Prostate gland (tissue), 2 donors: ENCODE results near the gene KLHL1. TPM values are rescaled to one million over a fixed set of nuclear protein-coding genes. Genes with fewer than 3 reads are reported as not detected.

ENCODE experiments used
- DNase-seq: peaks from one replicate; pipeline ENCODE4 v3.0.0-alpha.2; 2019; ENCODE audit warnings: low spot score
- H3K27ac ChIP-seq, 2 donors: fragments of 200-600 bp; sonication (generic); 2 replicates each; pipeline ENCODE4 v1.5.1; 2017 to 2019
- H3K27me3 ChIP-seq: fragments of 200-600 bp; sonication (generic); replicated peaks from 2 replicates; pipeline ENCODE4 v1.5.1; 2019; ENCODE audit not compliant: insufficient read depth
- H3K36me3 ChIP-seq, 2 donors: fragments of 200-600 bp; sonication (generic); 1 replicate in 1 of 2; 2 replicates in 1 of 2; pipeline versions ENCODE4 v1.5.1 to v1.8.1; 2017 to 2019
- H3K4me1 ChIP-seq: fragments of 200-600 bp; sonication (generic); replicated peaks from 2 replicates; pipeline ENCODE4 v1.5.1; 2019
- H3K4me3 ChIP-seq, 2 donors: fragments of 200-600 bp; sonication (generic); 2 replicates each; pipeline ENCODE4 v1.5.1; 2017 to 2019
- H3K9me3 ChIP-seq: fragments of 200-600 bp; sonication (generic); 2 replicates; pipeline ENCODE4 v1.5.1; 2017
- POLR2A ChIP-seq: fragments of 450-650 bp; IDR thresholded peaks from one replicate; pipeline ENCODE4 v1.6.1; 2016; ENCODE audit warnings: antibody characterized with exemption, mild to moderate bottlenecking
- POLR2AphosphoS5 ChIP-seq: sonication (generic); formaldehyde crosslinking; IDR thresholded peaks from one replicate; pipeline ENCODE4 v1.6.1; 2017; ENCODE audit warnings: antibody characterized with exemption
- WGBS: methylation state at CpG from one replicate; pipeline ENCODE4 v1.1.5; 2018; 5-methylcytosine and 5-hydroxymethylcytosine counted together
- intact Hi-C: fragments of 100-400 bp; cut with DNase I; formaldehyde crosslinking; loops from one replicate; pipeline ENCODE4 v1.14.2; 2022
- total RNA-seq, 2 donors: library from RNA; depleted of rRNA; stranded (reverse); fragments of >200 nt; gene quantifications; one replicate each; pipeline ENCODE4 v1.1.0, GENCODE V29; 2016
- TF ChIP-seq, protein P1 (sequence below), 4 experiments: fragments of 200-600 bp in 2 of 4; fragments of 450-650 bp in 2 of 4; sonication (generic) in 2 of 4; IDR thresholded peaks; 1 replicate in 3 of 4; 2 replicates in 1 of 4; pipeline ENCODE4 v1.5.1; 2016 to 2019; ENCODE audit warnings: antibody characterized with exemption in 4 of 4, mild to moderate bottlenecking in 2 of 4, moderate library complexity in 2 of 4

KLHL1 gene
- total RNA-seq, 2 donors from 2014 or later = 0.28 TPM; not detected in 1

DNA sequence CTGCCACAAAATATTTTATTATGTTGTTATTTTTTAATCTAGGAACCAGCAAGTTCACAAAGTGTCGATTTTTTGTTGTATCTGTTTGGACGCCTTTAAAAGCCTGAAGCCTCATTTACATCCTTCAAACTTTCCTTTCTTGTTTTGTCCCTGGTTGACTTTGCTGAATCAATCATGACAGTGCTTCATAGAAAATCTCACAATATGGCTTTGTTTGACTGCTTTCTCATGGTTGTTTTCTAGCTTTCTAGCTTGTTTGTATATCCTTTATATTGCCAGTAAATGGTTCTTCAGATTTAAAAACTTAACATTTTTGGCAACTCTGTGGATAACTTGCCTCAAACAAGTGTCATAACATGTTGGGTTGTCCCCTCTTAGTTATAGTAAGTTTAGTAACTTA is 84.7 kb downstream of the KLHL1 start:
- no peak for DNase-seq
- no peak for TF ChIP-seq POLR2AphosphoS5
- TF ChIP-seq, protein P1, sequence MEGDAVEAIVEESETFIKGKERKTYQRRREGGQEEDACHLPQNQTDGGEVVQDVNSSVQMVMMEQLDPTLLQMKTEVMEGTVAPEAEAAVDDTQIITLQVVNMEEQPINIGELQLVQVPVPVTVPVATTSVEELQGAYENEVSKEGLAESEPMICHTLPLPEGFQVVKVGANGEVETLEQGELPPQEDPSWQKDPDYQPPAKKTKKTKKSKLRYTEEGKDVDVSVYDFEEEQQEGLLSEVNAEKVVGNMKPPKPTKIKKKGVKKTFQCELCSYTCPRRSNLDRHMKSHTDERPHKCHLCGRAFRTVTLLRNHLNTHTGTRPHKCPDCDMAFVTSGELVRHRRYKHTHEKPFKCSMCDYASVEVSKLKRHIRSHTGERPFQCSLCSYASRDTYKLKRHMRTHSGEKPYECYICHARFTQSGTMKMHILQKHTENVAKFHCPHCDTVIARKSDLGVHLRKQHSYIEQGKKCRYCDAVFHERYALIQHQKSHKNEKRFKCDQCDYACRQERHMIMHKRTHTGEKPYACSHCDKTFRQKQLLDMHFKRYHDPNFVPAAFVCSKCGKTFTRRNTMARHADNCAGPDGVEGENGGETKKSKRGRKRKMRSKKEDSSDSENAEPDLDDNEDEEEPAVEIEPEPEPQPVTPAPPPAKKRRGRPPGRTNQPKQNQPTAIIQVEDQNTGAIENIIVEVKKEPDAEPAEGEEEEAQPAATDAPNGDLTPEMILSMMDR (IDR thresholded peaks at IDR 0.05) = no peak
- TF ChIP-seq POLR2A = no peak
- H3K27me3 ChIP-seq = no peaks in the 10 kb centered on the region
- no peaks in the 10 kb centered on the region for H3K36me3 ChIP-seq
- no peak overlapping the region for H3K27ac ChIP-seq
- intact Hi-C loops = no loop called here
- 84% methylated on average over 2 of the region's 2 CpGs for WGBS
- H3K4me3 ChIP-seq = no peak overlapping the region
- H3K9me3 ChIP-seq = no peaks in the 10 kb centered on the region
- H3K4me1 ChIP-seq = no peaks in the 10 kb centered on the region

DNA sequence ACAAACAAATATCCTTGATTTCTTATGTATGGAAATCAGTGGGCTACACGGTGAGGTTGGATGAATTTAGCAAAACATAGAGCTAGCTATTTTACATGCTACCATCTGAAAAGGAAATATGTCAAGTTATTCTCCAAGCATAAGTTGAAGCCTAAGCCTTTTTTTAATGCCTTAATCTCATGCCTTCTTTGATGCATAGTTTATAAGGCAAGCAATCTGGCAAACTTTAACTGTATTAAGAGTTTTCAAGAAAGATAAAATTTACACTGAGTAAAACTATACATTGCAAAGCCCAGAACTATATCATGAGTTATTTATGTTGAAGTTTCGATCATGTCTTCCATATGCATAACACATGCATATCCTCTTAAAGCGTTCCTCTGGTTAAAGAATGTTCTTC is 85.6 kb downstream of the KLHL1 start:
- intact Hi-C loops = no loop called here
- TF ChIP-seq POLR2AphosphoS5 (no peak), POLR2A (no peak)
- TF ChIP-seq, protein P1 (IDR thresholded peaks at IDR 0.05) = no peak

DNA sequence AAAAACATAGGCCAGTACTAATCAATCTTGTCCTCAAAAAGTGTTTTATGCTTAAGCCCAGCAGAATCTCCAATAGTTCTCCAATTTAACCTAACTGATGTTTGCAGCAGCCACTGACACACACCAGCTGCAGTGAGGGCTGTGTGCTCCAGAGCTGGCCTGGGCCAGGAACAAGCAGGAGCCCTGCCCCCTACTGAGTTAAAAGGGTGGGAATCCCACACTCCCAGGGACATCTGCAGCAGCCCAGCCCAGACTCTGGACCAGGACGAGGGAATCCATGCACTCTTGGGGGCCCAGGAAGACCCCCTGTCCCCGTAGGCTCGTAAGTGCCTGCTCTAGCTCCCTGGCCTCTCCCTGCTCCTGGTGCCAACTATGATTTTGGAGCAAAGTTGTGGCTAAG is 92.1 kb downstream of the KLHL1 start:
- intact Hi-C loops = no loop called here
- no peak overlapping the region for H3K27ac ChIP-seq
- TF ChIP-seq POLR2A = no peak
- TF ChIP-seq, protein P1 (IDR thresholded peaks at IDR 0.05) = no peak
- no peak for TF ChIP-seq POLR2AphosphoS5
- H3K4me1 ChIP-seq = no peaks in the 10 kb centered on the region
- 83% methylated on average over 3 of the region's 3 CpGs for WGBS
- DNase-seq = no peak
- no peaks in the 10 kb centered on the region for H3K9me3 ChIP-seq
- H3K4me3 ChIP-seq = no peak overlapping the region
- H3K27me3 ChIP-seq = no peaks in the 10 kb centered on the region
- no peaks in the 10 kb centered on the region for H3K36me3 ChIP-seq

More for the DNA sequence above, 85.6 kb downstream of the KLHL1 start:
- no peaks in the 10 kb centered on the region for H3K27me3 ChIP-seq
- H3K36me3 ChIP-seq = no peaks in the 10 kb centered on the region
- H3K27ac ChIP-seq = no peak overlapping the region
- no peak overlapping the region for H3K4me3 ChIP-seq
- no peaks in the 10 kb centered on the region for H3K4me1 ChIP-seq
- WGBS = 94% methylated on average over 3 of the region's 3 CpGs
- H3K9me3 ChIP-seq = no peaks in the 10 kb centered on the region
- DNase-seq = no peak

- no peak overlapping the region for H3K27ac ChIP-seq
- H3K4me1 ChIP-seq = no peaks in the 10 kb centered on the region
Measured at GRCh38 chr13:70014337-70014736, 93.9 kb downstream of the KLHL1 start.

DNA sequence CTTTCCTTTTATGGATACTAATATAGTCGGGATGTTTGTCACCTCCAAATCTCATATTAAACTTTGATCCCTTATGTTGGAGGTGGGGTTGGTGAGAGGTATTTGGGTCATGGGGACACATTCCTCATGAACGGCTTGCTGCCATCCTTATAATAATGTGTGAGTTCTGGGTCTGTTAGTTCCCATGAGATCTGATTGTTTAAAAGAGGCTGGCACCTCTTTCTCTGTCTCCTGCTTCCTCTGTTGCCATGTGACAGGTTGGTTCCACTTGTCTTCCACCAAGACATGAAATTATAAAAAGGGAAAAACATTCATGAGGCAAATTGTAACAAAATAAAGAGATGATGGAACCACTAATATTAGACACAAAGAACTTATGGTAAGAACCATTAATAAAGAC is 108.4 kb downstream of the KLHL1 start:
- H3K9me3 ChIP-seq = no peaks in the 10 kb centered on the region

More at GRCh38 chr13:70014337-70014736, 93.9 kb downstream of the KLHL1 start:
- no peak overlapping the region for H3K4me3 ChIP-seq
- no peaks in the 10 kb centered on the region for H3K27me3 ChIP-seq
- H3K9me3 ChIP-seq = no peaks in the 10 kb centered on the region
- DNase-seq = no peak
- intact Hi-C loops = no loop called here
- TF ChIP-seq POLR2A = no peak
- TF ChIP-seq POLR2AphosphoS5 = no peak
- TF ChIP-seq, protein P1 (IDR thresholded peaks at IDR 0.05) = no peak
- H3K36me3 ChIP-seq = no peaks in the 10 kb centered on the region

More for the DNA sequence above, 108.4 kb downstream of the KLHL1 start:
- DNase-seq = no peak
- Histone ChIP-seq H3K27me3 (no peaks in the 10 kb centered on the region), H3K4me3 (no peak overlapping the region), H3K27ac (no peak overlapping the region), H3K36me3 (no peaks in the 10 kb centered on the region), H3K4me1 (no peaks in the 10 kb centered on the region)
- intact Hi-C loops = no loop called here
- TF ChIP-seq, protein P1 (IDR thresholded peaks at IDR 0.05) = no peak
- no peak for TF ChIP-seq POLR2A
- TF ChIP-seq POLR2AphosphoS5 = no peak
- 70% methylated on average over 2 of the region's 2 CpGs for WGBS
